ENCODE data around the gene MPND.

MPND gene

GRCh38 chr19:4324228-4324627, 19.1 kb upstream of the MPND start:
- TF ChIP-seq, protein P1, sequence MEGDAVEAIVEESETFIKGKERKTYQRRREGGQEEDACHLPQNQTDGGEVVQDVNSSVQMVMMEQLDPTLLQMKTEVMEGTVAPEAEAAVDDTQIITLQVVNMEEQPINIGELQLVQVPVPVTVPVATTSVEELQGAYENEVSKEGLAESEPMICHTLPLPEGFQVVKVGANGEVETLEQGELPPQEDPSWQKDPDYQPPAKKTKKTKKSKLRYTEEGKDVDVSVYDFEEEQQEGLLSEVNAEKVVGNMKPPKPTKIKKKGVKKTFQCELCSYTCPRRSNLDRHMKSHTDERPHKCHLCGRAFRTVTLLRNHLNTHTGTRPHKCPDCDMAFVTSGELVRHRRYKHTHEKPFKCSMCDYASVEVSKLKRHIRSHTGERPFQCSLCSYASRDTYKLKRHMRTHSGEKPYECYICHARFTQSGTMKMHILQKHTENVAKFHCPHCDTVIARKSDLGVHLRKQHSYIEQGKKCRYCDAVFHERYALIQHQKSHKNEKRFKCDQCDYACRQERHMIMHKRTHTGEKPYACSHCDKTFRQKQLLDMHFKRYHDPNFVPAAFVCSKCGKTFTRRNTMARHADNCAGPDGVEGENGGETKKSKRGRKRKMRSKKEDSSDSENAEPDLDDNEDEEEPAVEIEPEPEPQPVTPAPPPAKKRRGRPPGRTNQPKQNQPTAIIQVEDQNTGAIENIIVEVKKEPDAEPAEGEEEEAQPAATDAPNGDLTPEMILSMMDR (IDR thresholded peaks at IDR 0.05), result no peak

- TF ChIP-seq, protein P1 (IDR thresholded peaks at IDR 0.05), result no peak
Observed at GRCh38 chr19:4326215-4326836, 17.0 kb upstream of the MPND start.

- TF ChIP-seq, protein P1 (IDR thresholded peaks at IDR 0.05), result no peak
Observed at GRCh38 chr19:4326837-4327251, 16.5 kb upstream of the MPND start.

DNA sequence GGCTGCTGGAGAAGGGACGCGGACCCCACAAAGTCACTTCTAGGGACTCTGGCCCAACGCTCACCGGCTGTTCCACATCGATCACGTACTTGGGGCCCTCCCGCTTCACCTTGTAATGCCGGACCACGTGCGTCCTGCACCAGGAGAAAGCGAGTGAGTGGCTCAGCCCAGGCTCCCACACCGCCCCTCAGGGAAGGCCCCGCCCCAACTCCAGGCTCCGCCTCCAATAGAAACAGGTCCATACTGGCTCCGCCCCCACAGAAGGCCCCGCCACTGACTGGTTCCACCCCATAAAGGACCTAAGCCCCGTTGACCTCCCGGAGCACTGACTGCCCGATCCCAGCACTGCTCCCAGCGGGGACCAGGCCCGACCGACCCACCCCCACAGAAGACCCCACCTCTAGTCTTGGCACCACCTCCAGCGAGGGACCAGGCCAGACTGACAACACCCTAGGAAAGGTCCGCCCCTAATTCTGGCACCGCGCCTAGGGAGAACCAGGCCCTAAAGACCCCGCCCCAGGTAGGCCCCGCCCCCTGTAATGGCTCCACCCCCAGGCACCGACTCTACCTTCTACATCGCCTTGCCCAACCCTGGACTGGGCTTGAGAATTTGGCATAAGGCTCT, 16.0 kb upstream of the MPND start:
- TF ChIP-seq, protein P1 (IDR thresholded peaks at IDR 0.05), result no peak

- TF ChIP-seq, protein P1 (IDR thresholded peaks at IDR 0.05), result no peak
Observed at GRCh38 chr19:4327877-4328242, 15.5 kb upstream of the MPND start.

DNA sequence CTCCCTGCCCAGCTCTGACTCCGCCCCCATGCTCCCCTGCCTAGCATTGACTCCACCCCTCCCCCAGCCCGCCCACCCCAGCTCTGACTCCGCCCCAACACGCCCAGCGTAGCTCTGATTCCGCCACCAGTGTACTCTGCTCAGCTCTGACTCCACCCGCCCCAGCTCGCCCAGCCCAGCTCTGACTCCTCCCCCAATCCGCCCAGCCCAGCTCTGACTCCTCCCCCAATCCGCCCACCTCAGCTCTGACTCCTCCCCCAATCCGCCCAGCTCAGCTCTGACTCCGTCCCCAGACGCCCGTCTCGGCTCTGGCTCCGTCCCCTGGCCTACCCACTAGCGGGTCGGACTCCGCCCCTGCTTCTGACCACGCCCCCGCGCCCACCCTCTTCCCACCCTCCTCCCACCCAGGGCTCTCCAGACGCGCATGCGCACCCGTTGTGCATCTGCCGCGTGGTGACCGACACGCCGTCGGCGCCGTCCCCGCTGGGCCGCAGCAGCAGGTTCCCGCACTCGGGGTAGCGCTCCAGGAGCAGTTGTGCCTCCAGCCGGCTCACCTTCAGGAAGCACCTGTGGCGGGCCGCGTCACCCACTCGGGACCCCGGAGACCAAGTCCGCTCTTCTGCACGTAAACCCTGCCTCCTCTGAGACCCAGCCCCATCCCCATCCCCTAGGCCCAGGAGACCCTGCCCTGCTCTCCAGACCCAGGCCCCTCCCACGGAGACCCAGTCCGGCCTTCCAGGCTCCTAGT, 14.9 kb upstream of the MPND start:
- TF ChIP-seq, protein P1 (IDR thresholded peaks at IDR 0.05), result no peak

DNA sequence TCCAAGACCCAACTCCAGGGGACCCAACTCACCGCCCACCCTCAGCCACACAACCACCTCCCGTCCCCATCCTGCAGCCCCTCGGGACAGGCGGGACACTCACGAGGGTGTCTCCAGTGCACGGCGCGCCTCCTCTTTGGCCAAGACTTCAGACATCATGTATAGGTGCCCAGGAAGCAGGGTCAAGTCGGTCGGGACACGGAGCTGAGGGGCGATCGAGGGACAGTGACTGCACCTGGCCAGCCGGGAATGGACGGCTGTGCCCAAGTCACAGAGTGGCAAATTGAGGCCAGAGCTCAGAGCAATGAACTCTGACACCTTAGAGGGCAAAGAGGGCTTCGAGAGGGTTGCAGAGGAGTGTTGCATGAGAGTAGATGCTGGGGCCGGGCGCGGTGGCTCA, 13.5 kb upstream of the MPND start:
- TF ChIP-seq, protein P1 (IDR thresholded peaks at IDR 0.05), result no peak
